SK-N-DZ (cell line): ENCODE results near the gene COMMD3.

ENCODE experiments used
- DNase-seq: peaks from one replicate; pipeline ENCODE4 v3.0.0-alpha.2; 2015; ENCODE audit warnings: low spot score

The COMMD3 gene

GRCh38 chr10:22319980-22320558, 3.9 kb downstream of the COMMD3 start:
- no peak for DNase-seq

GRCh38 chr10:22320591-22321155, 4.5 kb downstream of the COMMD3 start, which contains the start of gene BMI1:
TSS of gene BMI1 (plus strand) at chr10:22321099. CDS start at chr10:22326450, 5,351 bp downstream.
- DNase-seq, result peak; percentile 80

- DNase-seq, result peak; percentile 64
Measured at GRCh38 chr10:22321156-22321923, 5.2 kb downstream of the COMMD3 start.

- DNase-seq, result no peak
Measured at GRCh38 chr10:22321924-22322640, 5.9 kb downstream of the COMMD3 start.

- no peak for DNase-seq
Measured at GRCh38 chr10:22322641-22323160, 6.5 kb downstream of the COMMD3 start.

- no peak for DNase-seq
Measured at GRCh38 chr10:22323538-22324305, 7.5 kb downstream of the COMMD3 start.

GRCh38 chr10:22324413-22324812, 8.2 kb downstream of the COMMD3 start:
- DNase-seq, result no peak

GRCh38 chr10:22324893-22325271, 8.7 kb downstream of the COMMD3 start:
- no peak for DNase-seq

- DNase-seq, result peak; percentile 60
Measured at GRCh38 chr10:22325272-22326144, 9.3 kb downstream of the COMMD3 start.

- no peak for DNase-seq
Measured at GRCh38 chr10:22326145-22326702, 10.0 kb downstream of the COMMD3 start.

GRCh38 chr10:22329150-22329549, 13.0 kb downstream of the COMMD3 start:
- DNase-seq, result no peak

- DNase-seq, result no peak
Measured at GRCh38 chr10:22332116-22332692, 16.0 kb downstream of the COMMD3 start.

- DNase-seq, result no peak
Measured at GRCh38 chr10:22333167-22333974, 17.2 kb downstream of the COMMD3 start.

GRCh38 chr10:22333975-22334282, 17.7 kb downstream of the COMMD3 start:
- no peak for DNase-seq

- DNase-seq, result no peak
Measured at GRCh38 chr10:22334414-22335172, 18.4 kb downstream of the COMMD3 start.

GRCh38 chr10:22335173-22335933, 19.2 kb downstream of the COMMD3 start:
- DNase-seq, result no peak

- no peak for DNase-seq
Measured at GRCh38 chr10:22338185-22338900, 22.2 kb downstream of the COMMD3 start.
